HG02885 (cell line): ENCODE results near the gene ZNF316.
A peak's percentile ranks its signal among the peaks of the same experiment; 100 is the strongest.

Source experiments
- ATAC-seq: cut with Tn5 transposase; IDR thresholded peaks from one replicate; pipeline ENCODE4 v1.9.1; 2021; ENCODE audit warnings: mild to moderate bottlenecking; ENCODE audit not compliant: unreplicated experiment, poor library complexity

Gene ZNF316

DNA sequence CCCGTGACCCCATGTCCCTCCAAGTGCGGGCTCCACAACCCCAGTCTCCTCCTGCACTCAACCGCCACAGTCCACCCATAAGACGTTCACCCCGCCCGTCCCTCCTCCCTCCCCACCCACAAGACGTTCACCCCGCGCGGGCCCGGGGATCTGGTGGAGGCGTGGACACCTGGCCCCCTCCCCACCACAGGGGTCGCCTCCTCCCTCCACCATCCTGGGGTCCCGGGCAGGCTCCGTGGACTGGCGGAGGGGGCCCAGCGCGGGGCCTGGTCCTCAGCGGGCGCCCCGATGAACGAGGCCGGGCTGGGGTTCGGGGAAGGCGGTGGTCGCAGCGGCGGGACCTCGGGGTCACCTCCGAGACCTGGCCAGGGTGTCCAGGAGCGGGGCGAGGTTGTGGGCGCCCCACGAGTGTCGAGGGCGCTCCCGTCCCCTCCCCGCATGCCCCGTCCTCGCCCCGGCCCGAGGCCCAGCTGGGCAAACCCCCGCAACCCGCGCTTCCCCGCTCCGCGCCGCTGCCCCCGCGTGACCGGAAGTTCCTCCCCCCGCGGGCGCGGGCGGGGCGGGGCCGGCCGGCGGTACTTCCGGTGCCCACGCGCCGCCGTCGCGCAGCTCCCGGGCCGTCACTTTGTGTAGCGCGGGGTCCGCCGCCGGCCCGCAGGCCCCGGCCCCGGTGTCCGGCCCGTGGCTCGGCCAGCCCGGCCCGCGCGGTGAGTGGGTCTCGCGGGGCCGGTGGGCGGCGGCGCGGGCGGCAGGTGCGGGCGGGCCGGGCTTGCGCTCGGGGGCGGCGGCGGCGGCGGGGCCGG, at the start of gene ZNF316:
Gene ZNF316 (plus strand): TSS at position 578 of the 803 bp plus-strand sequence. CDS start 5,092 bp downstream, outside the sequence.
- ATAC-seq = peak; percentile 77

DNA sequence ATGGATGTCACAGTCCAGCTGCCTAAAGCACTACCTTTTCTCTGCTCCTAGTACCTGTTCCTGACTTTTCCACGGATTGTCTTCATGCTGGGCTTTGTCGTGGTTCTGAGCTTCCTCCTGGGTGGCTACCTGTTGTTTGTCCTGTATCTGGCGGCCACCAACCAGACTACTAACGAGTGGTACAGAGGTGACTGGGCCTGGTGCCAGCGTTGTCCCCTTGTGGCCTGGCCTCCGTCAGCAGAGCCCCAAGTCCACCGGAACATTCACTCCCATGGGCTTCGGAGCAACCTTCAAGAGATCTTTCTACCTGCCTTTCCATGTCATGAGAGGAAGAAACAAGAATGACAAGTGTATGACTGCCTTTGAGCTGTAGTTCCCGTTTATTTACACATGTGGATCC, 48.6 kb upstream of the ZNF316 start:
- ATAC-seq = no peak

DNA sequence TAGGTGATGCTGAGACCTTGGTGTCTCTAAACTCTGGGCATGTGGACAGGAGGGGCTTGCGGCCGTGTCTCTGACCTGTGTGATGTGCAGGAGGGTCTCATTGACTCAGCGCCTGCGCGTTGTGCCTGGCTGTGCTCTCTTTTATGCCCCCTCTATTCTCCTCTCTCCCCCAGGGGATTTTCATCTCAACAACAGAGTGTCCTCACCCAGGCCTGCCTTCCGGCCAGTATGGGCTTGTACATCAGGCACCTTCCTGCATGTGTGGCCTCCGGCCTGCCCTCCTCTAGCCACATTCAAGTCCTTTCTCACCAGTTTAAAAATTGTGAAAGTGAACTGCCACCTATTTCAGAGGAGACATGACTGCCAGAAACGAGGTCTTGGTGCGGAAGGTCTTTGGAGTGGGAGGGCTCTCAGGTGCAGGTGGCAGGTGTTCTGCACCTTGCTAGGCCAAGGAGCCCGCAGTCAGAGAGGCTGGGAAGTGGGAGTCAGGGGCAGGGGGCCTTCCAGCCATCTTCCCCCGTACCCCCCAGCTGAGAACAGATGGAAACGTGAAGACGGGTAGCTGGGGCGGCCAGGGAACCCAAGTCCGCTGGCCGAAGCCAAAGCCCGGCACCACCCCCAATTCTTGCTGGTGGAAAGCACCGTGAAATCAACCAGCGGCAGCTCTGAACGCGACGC, 47.8 kb upstream of the ZNF316 start:
- ATAC-seq = no peak

DNA sequence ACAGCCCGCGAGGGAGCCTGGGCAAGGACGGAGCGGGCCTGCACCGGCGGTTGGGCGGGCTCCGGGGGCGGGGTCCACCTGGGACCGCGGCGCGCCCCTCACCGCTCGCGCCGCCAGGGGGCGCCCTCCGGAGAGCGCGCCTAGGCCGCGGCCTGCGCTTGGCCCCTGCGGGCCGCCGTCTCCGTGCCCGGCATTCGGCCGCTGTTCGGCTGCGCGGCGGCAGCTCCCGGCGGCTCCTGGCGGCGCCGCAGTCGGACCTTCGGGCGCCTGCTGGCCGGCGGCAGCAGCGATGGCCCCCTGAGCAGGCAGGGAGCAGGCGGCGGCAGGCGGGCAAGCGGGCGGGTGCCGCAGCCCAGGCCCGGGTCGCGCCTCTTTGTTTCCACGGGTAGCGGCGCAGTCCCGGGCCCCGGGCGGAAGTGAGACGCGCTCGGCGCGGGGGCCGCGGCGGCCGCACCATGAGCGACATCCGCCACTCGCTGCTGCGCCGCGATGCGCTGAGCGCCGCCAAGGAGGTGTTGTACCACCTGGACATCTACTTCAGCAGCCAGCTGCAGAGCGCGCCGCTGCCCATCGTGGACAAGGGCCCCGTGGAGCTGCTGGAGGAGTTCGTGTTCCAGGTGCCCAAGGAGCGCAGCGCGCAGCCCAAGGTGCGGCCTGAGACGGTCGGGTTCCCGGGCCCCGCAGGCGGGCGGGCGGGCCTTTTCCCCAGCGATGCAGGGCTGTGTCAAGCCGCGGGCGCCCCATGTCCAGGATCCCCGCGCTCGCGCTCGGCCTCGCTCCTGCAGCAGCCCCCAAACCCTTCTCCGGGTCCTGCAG, 47.1 kb upstream of the ZNF316 start, which contains the start of gene INTS15:
Gene INTS15 (plus strand): TSS at position 193 of the 816 bp plus-strand sequence. CDS start 263 bp downstream, at position 456.
- ATAC-seq = peak; percentile 89

DNA sequence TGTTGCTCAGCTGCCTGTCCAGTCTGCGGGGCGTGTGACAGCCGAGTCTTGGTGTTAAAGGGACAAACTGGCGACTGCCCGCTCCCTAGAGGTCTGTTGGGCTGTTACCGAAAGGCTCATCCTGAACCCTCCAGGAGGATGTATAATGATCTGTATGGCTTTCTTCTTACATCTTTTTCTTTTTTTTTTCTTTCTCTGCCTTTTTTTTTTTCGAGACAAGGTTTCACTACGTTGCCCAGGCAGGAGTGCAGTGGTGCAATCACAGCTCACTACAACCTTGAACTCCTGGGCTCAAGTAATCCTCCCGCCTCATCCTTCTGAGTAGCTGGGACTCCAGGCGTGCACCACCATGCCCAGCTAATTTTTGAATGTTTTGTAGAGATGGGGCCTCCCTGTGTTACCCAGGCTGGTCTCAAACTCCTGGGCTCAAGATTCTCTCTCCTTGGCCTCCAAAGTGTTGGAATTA, 46.4 kb upstream of the ZNF316 start:
- no peak for ATAC-seq

DNA sequence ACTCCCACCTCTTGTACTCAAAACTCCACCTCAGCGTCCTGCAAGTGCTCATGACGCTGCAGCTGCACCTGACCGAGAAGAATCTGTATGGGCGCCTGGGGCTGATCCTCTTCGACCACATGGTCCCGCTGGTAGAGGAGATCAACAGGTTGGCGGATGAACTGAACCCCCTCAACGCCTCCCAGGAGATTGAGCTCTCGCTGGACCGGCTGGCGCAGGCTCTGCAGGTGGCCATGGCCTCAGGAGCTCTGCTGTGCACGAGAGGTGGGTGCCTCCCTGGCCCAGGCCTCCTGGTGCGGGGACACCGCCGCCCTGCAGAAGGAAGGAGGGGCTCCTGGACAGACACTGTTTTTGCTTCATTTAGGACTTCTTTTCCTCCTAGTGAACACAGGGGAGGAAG, 37.0 kb upstream of the ZNF316 start:
- ATAC-seq = no peak

DNA sequence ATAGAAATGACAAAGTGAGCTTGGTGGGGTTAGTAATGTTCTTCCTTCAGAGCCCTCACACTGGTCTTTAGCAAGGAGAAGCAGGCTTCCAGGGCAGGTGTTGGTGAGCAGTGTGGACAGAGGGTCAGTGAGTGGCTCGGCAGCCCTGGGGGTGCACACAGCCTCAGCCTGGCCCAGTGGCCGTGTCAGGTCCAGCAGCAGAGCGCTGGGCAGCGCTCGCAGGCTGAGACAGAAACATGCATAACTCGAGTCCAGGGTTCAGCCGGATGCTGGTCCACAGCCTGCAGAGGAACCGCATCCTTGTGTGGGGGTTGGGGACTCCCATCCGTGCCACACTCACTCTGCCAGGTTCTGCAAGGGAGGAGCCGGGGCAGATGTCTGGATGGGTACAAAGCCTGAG, 32.7 kb upstream of the ZNF316 start:
- ATAC-seq = no peak

DNA sequence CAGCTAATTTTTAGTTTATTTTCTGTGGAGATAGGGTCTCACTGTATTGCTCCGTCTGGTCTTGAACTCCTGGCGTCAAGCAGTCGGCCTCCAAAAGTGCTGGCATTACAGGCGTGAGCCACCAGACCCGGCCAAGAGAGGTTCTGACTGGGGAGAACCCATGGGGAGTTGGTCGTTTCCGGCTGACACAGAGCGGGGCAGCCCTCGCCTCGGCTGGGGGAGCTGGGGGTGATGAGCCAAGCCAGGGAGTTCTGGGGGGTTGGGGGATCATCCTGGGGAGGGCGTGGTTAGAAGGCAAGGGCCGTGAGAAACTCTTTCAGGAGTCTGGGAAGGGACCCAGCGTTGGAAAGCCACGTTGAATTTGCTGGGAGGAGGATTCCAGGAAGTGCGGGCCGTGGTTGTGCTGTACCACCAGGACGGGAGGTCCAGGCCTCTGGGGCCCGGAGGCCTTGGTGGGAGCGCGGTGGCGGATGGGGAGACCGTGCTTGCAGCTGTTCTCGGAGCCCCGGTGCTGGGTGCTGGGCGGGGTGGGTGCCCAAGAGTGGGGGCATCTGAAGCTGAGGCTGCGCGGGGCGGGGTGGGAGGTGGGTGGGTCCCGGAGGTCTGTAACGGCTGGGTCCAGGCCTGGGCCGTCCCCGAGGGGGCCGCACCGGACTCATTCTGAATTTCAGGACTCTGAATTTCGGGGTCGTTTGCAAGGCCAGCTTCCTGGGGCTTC, 30.1 kb upstream of the ZNF316 start:
- ATAC-seq = no peak

DNA sequence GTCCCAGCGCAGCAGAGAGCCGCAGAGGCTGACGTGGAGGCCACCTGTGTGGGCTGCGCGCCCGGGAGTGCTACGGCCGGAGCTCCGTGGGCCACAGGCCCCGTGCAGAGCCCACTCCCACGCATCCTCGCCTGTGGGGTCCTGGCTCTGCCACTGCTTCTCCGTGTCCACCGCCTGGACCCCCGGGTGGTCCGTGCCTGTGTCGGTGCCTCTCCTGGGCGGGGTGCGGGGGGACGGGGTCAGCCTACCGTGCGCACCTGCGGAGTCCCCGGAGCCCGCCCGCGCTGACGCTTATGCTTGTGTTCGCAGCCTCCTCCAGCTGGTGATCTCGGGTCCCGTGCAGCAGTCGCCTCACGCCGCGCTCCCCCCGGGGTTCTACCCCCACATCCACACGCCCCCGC, 29.5 kb upstream of the ZNF316 start:
- no peak for ATAC-seq

DNA sequence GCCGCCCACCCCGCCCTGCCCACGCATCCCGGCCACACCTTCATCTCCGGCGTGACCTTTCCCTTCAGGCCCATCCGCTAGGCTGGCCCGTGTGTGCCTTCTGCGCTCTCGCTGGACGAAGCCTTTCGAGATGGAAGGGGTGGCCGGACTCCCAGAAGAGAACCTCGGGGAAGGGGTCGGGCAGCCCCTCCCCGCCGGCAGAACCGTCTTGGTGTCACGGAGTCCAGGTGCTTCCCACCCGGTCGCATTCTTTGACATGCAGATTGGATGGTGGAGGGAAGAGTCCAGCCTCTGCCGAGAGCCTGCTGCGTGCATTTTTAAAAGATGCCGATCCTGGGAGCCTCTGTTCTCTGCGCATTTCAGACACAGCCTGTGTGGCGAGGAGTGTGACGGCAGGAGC, 29.0 kb upstream of the ZNF316 start:
- no peak for ATAC-seq

DNA sequence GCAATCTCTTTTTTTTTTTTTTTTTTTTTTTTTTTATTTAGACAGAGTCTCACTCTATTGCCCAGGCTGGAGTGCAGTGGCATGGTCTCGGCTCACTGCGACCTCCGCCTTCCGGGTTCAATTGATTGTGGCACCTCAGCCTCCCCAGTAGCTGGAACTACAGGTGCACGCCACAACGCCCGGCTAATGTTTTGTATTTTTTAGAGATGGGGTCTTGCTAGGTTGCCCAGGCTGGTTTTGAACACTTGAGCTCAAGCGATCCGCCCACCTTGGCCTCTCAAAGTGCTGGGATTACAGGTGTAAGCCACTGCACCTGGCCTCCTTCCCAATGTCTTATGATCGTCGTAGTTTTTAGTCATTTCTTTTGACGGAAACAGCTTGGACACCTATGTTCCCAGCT, 28.3 kb upstream of the ZNF316 start:
- ATAC-seq = no peak

DNA sequence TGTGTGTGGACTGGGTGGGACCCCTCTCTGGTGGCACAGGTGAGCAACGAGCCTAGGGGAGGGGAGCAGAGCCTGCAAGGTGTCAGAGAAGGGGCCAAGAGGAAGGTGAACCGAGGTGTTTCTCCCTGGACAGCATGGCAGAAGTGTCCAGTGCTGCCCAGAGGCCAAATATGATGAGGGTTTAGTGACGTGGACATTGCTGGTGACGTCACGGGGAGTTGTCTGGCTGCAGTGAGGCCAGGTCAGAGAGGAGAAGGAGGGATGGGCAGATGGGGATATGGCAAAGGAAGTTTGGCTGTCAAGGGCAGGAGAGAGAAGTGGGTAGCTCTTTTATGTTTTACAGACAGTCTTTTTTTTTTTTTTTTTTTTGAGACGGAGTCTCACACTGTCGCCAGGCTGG, 24.3 kb upstream of the ZNF316 start:
- no peak for ATAC-seq

DNA sequence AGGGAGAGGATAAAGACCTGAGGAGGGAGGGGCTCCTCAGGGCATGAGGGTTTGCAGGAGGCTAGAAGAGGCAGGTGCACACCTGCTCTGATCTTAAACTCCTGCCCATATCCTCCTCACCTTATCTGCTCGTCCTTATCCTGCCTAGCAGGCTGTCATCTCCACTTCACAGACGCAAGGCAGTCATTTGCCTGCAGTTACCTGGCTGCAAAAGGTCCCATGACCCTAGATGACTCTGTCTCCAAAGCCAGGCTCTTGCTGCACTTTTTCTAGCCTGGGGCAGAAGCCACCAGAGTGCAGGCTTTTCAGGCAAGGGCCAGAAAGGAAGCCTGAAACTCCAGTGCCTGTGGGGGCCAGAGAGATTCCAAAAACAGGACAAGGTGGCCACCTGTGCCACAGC, 23.4 kb upstream of the ZNF316 start:
- no peak for ATAC-seq

DNA sequence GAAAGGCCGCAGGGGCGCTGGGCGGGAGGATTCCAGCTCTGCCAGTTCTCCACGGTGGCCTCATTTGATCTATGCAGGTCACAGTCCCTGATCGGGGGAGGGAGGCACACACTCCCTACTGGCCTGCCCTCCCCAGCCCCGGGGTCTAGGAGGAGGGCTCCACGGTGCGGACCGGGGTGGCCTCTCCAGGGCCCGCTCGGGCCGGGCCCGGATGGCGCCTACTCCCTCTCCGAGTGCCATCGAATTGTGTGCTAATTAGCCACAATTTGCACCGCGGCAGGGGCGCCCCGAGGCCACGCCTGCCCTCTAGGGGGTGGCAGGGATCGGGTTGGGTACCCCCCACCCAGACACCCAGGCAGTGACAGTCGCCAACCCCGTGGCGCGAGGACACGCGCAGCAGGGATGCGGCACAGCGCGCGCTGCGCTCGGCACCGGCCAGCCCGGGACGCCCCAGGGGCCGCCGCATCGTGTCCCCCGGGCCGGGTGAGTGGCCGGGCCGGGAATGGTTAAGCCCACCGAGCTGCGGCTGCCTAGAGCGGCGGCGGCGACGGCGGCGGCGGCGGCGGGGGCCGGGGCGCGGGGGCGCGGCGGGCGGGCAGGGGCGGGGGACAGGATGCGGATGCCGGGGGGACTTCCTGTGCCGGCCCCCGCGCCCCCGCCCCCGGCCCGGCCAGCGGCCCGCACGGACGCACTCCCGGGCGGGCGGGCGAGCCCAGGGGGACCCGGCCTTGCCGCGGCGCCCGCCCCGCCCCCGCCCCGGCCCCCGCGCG, 22.0 kb upstream of the ZNF316 start, which contains the start of gene ZNF853:
Gene ZNF853 (plus strand): TSS at position 658 of the 770 bp plus-strand sequence. CDS start 565 bp downstream, outside the sequence.
- ATAC-seq = no peak

DNA sequence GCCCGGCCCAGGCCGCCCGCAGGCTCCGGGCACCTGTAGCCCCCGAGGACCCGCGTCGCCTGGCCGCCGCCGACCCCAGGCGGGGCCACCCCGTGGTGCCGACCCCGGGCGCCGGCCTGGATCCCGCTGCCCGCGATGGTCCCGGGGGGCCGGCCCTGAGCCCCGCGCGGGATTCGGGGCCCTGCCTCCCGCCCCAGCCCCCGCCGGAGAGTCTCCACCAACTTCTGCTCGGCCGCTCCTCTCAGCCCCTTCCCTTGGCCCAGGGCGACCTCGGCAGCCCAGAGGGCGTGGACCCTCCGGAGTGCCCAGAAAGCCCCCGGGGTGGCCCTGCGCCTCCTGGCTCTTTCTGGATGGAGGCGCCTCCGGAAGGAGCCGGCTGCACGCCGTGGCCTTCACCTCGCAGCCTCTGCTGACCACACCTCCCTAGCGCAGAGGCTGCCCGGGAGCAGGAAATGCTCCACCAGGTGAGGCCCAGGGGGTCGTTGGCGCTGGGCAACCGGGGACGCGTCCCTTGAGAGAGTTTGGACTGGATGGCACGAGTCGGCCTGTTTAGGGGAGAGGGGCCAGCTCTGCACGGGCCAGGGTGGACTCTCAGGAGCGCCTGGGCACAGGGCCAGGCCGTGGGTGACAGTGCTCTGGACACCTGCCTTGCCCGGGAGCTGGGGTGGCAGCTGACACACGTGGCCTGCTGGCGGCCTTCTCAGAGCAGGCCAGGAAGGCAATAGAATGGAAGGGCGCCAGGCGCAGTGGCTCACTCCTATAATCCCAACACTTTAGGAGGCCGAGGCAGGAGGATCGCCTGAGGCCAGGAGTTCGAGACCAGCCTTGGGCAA, 21.2 kb upstream of the ZNF316 start:
- no peak for ATAC-seq

DNA sequence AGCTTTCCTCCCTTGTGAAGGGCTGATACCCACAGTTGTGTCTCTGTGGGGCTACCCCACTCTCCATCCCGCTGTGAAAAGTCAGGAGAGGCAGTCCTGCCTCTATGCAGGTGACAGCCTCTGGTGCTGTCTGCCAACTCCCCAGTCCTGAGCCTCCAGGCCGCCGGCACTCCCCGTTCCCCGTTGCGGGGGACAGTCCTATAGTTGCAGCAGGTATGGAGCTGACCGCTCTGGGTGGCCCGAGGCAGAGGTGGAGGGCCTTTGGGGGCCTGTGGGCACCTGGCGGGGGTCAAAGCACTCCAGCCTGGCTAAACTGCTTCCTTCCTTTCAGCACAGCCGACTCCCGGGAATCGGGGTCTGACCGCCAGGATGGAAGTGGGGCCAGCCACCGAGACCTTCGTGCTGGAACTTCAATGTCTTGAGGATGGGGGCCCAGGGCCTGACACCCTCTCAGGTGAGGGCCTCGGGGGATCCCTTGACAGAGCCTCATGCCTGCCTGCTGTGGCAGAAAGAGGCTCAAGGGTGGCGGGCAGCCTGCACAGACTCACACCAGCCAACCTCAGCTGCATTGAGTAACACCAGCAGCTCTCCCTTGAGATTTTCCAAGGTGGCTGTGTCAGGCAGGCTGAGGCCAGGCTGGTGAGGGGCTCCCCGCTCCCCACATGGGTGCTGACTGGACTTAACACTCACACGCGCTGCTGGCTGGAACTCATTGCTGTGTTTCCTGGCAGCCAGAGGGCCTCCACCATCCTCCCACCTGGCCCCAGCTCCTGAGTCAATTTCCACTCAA, 20.1 kb upstream of the ZNF316 start:
- ATAC-seq = no peak

DNA sequence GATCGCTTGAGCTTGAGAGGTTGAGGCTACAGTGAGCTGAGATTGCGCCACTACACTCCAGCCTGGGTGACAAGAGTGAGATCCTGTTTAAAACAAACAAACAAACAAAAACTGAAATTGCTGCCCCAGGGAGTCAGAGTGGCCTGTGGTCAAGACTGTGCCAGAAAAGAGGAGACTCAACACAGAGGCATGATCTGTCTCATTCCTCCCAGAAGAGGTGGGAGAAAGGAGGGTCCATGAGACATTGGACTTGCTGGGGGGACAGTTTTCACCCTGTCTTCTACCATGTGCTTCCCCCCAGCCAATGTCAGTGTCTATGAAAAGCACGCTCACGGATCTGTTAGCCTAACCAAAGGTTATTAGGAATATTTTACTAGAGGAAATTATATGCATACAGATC, 18.5 kb upstream of the ZNF316 start:
- ATAC-seq = no peak

DNA sequence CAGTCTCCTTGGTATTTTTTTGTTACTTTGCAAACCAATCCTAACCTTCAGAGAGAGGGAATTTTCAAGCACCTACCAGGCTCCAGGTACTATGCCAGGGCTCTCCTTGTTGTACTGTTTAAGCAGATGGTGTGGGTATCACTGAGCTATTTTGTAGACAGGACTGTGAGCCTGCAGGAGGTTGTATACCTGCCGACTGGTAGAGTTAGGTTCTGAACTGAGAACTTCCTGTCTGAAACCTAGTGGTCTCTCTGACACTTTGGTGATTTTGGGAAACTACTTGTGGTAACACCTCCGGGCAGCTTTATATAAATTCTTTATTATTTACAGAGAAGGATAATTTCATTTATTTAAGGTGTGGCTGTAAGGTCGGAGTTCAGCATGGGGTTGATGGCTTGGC, 17.2 kb upstream of the ZNF316 start:
- no peak for ATAC-seq
